ENCODE measurements around the gene C11orf65.
"Not testable (repeated sequence)": the region's sequence is repeated elsewhere in the genome, so short reads cannot be mapped to it uniquely, and the experiment has no call there.

C11orf65 gene

DNA sequence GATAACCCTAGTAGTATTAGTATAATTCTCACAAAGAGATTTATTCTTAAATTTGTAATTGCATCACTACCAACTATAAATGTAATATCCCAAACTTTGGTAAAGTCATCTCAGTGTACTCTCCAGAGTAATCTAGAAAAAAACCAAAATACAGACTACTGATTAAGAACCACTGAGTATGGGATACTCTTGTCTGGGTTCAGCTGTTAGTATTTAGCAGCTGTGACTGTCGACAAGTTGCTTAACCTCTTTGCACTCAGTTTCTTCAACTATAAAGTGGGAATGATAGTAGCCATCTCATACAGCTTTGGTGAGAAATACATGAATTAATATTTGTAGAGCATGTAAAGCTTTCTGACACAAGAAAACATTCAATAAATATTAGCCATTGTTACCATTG, 35.3 kb downstream of the C11orf65 start:
- TF ChIP-seq, protein P1, sequence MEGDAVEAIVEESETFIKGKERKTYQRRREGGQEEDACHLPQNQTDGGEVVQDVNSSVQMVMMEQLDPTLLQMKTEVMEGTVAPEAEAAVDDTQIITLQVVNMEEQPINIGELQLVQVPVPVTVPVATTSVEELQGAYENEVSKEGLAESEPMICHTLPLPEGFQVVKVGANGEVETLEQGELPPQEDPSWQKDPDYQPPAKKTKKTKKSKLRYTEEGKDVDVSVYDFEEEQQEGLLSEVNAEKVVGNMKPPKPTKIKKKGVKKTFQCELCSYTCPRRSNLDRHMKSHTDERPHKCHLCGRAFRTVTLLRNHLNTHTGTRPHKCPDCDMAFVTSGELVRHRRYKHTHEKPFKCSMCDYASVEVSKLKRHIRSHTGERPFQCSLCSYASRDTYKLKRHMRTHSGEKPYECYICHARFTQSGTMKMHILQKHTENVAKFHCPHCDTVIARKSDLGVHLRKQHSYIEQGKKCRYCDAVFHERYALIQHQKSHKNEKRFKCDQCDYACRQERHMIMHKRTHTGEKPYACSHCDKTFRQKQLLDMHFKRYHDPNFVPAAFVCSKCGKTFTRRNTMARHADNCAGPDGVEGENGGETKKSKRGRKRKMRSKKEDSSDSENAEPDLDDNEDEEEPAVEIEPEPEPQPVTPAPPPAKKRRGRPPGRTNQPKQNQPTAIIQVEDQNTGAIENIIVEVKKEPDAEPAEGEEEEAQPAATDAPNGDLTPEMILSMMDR (IDR thresholded peaks at IDR 0.05; ENCODE audit: low read depth, low read length): no peak
- DNase-seq (ENCODE audit: extremely low read depth, low read depth): no peak

DNA sequence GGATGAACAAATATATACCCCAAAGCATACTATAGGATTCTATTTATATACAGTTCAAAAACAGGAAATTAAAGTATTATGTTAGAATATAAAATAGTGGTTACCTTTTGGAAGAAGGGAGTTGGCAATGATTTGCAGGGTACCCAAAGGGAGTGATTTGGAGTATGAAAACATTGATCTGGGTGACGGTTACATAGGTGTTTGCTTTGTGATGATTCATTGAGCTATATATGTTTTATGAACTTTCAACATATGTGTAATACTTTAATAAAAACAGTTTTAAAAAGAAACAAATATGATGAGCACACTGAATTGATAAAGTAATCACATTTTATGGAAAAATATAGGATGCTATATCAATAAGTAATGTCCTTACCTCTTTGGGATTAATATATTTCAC, 36.0 kb downstream of the C11orf65 start:
- no peak for DNase-seq (ENCODE audit: extremely low read depth, low read depth)
- TF ChIP-seq, protein P1 (IDR thresholded peaks at IDR 0.05; ENCODE audit: low read depth, low read length): no peak

DNA sequence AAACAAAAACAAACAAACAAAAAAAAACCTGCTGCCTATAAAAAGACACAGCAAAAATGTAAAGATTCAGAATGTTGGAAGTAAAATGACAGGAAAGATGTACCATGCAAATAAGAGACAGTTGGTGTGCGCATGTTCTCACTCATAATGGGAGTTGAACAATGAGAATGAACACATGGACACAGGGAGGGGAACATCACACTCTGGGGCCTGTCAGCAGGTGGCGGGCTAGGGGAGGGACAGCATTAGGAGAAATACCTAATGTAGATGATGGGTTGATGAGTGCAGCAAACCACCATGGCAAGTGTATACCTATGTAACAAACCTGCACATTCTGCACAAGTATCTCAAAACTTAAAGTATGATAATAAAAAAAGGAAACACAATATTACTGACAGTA, 49.8 kb downstream of the C11orf65 start:
- TF ChIP-seq, protein P1 (IDR thresholded peaks at IDR 0.05; ENCODE audit: low read depth, low read length): peak; percentile 26
- DNase-seq (ENCODE audit: extremely low read depth, low read depth): not testable (repeated sequence)

DNA sequence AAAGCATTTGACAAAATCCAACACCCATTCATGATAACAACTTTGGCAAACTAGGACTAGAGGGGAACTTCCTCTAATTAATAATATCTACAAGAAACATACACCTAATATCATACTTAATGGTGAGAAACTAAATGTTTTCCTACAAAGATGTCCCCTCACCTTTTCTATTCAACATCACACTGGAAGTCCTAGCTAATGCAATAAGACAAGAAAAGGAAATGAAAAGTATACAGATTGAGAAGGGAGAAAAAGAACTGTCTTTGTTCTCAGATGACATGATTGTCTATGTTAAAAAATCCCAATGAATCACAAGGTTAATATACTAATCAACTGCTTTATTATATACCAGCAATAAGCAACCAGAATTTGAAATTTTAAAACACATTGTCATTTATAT, 52.4 kb downstream of the C11orf65 start:
- DNase-seq (ENCODE audit: extremely low read depth, low read depth): no peak
- TF ChIP-seq, protein P1 (IDR thresholded peaks at IDR 0.05; ENCODE audit: low read depth, low read length): no peak

DNA sequence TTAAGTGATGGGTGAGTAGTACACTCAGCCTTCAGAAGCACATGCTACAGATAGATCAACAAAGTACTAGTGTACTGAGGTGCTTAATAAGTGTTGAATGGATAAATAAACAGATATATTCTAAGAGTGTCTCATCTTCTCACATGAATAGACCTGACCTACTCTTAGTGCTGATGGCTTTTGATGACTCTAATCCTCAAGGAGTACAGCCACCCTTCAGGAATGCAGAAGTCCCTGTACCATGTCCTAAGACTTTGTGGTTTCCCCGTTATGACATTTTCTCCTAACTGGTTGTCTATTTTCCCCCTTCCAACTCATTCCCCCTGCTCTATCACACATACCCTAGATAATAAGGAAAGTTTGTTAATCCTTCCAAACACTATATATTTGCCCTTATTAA, 61.6 kb downstream of the C11orf65 start:
- DNase-seq (ENCODE audit: extremely low read depth, low read depth): no peak
- TF ChIP-seq, protein P1 (IDR thresholded peaks at IDR 0.05; ENCODE audit: low read depth, low read length): no peak

DNA sequence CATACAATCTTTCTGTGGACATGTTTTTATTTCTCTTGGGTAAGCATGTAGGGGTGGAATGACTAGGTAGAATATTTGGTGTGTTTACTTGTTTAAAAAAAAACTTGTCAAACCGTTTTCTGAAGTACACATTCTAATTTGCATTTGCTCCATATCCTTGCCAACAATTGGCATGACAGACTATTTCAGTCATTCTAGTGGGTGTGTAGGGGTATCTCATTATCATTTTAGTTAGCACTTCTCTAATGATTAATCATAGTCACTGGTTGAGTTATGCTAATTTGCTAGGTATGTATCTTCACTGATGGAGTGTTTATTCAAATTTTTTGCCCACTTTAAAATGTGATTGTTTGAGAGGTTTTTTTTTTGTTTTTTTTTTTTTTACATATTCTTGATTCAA, 64.3 kb downstream of the C11orf65 start:
- TF ChIP-seq, protein P1 (IDR thresholded peaks at IDR 0.05; ENCODE audit: low read depth, low read length): no peak
- no peak for DNase-seq (ENCODE audit: extremely low read depth, low read depth)

DNA sequence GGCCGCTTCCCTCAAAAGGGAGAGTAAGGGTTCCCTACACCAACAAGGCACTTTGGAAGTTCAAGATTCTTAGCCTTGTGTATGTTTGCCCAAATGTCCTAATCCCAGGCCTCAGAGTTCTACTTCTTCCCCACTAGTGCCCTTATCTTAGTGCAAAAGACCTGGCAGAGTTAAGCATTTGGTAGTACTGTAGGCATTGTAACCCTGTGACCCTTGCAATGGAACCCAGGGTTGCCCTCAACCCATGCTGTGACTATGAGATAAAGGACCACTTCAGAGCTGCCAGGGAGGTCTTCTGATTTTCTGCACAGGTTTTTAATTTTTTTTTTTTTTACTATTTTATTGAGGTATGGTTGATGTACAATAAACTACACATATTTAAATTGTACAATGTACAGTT, 65.1 kb downstream of the C11orf65 start:
- no peak for DNase-seq (ENCODE audit: extremely low read depth, low read depth)
- TF ChIP-seq, protein P1 (IDR thresholded peaks at IDR 0.05; ENCODE audit: low read depth, low read length): no peak
